ENCODE measurements around the gene GRIN3B. TPM values are rescaled to one million over a fixed set of nuclear protein-coding genes. Genes with fewer than 3 reads are reported as not detected.
A peak's percentile ranks its signal among the peaks of the same experiment; 100 is the strongest.

GRIN3B gene
- total and polyA plus RNA-seq, 9 of the 15 experiments (the other 6 are each of a cell fraction or from before 2014, with no cell fraction given): 0.06 to 0.95 (median 0.19) TPM; not detected in 6

- no peak for TF ChIP-seq ZBTB26 (CRISPR knock-in tag; IDR thresholded peaks at IDR 0.05)
- TF ChIP-seq NR1H2 (CRISPR knock-in tag; IDR thresholded peaks at IDR 0.05): no peak
- no peak for TF ChIP-seq ZNF695 (CRISPR knock-in tag; IDR thresholded peaks at IDR 0.05)
- TF ChIP-seq TCF7L2 (IDR thresholded peaks at IDR 0.05; ENCODE audit: low read depth, low read length): no peak
- TF ChIP-seq CTBP1 (IDR thresholded peaks at IDR 0.05; ENCODE audit: borderline replicate concordance): peak; percentile 89; the same call in 1 of the 2 replicates
- TF ChIP-seq ZNF140 (CRISPR knock-in tag; IDR thresholded peaks at IDR 0.05): no peak
- TF ChIP-seq ZNF76 (CRISPR knock-in tag; IDR thresholded peaks at IDR 0.05; ENCODE audit: borderline replicate concordance): no peak
- TF ChIP-seq, protein P1, sequence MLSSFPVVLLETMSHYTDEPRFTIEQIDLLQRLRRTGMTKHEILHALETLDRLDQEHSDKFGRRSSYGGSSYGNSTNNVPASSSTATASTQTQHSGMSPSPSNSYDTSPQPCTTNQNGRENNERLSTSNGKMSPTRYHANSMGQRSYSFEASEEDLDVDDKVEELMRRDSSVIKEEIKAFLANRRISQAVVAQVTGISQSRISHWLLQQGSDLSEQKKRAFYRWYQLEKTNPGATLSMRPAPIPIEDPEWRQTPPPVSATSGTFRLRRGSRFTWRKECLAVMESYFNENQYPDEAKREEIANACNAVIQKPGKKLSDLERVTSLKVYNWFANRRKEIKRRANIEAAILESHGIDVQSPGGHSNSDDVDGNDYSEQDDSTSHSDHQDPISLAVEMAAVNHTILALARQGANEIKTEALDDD (IDR thresholded peaks at IDR 0.05): no peak
- TF ChIP-seq ZNF12 (CRISPR knock-in tag; IDR thresholded peaks at IDR 0.05): 0 out of 2 replicates have a peak, but pooled peaks have one; percentile 42
- peak; percentile 47 for TF ChIP-seq POLR2G (IDR thresholded peaks at IDR 0.05; ENCODE audit: low read depth, low read length)
- TF ChIP-seq ZHX1 (conservative IDR thresholded peaks at IDR 0.05; ENCODE audit: low read length): no peak
- TF ChIP-seq, protein P2, sequence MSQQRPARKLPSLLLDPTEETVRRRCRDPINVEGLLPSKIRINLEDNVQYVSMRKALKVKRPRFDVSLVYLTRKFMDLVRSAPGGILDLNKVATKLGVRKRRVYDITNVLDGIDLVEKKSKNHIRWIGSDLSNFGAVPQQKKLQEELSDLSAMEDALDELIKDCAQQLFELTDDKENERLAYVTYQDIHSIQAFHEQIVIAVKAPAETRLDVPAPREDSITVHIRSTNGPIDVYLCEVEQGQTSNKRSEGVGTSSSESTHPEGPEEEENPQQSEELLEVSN (IDR thresholded peaks at IDR 0.05; ENCODE audit: borderline replicate concordance in 1 of 2, extremely low read depth in 1 of 2, insufficient read depth in 1 of 2, insufficient read length in 1 of 2, low read depth in 1 of 2, low read length in 1 of 2, poor library complexity in 1 of 2, severe bottlenecking in 1 of 2): peak in 1 of 2 experiments; percentile 31
- TF ChIP-seq ATF3 (IDR thresholded peaks at IDR 0.05): peak; percentile 93
- peak; percentile 71; the same call in 1 of the 2 replicates for TF ChIP-seq ATF3 (CRISPR knock-in tag; conservative IDR thresholded peaks at IDR 0.05)
- TF ChIP-seq GMEB1 (CRISPR knock-in tag; IDR thresholded peaks at IDR 0.05): 0 out of 2 replicates have a peak, but pooled peaks have one; percentile 38
- peak; percentile 92 for TF ChIP-seq BHLHE40 (IDR thresholded peaks at IDR 0.05; ENCODE audit: low read length)
- TF ChIP-seq MTA3 (IDR thresholded peaks at IDR 0.05; ENCODE audit: borderline replicate concordance): peak; percentile 72
- 0 out of 2 replicates have a peak, but pooled peaks have one; percentile 22 for TF ChIP-seq MTA2 (IDR thresholded peaks at IDR 0.05; ENCODE audit: low read depth)
These were observed 41.0 kb upstream of the GRIN3B start (continued) for GRCh38 chr19:958967-959855.

All from K562 (cell line).